ENCODE results near the gene MYMK.

Gene MYMK

DNA sequence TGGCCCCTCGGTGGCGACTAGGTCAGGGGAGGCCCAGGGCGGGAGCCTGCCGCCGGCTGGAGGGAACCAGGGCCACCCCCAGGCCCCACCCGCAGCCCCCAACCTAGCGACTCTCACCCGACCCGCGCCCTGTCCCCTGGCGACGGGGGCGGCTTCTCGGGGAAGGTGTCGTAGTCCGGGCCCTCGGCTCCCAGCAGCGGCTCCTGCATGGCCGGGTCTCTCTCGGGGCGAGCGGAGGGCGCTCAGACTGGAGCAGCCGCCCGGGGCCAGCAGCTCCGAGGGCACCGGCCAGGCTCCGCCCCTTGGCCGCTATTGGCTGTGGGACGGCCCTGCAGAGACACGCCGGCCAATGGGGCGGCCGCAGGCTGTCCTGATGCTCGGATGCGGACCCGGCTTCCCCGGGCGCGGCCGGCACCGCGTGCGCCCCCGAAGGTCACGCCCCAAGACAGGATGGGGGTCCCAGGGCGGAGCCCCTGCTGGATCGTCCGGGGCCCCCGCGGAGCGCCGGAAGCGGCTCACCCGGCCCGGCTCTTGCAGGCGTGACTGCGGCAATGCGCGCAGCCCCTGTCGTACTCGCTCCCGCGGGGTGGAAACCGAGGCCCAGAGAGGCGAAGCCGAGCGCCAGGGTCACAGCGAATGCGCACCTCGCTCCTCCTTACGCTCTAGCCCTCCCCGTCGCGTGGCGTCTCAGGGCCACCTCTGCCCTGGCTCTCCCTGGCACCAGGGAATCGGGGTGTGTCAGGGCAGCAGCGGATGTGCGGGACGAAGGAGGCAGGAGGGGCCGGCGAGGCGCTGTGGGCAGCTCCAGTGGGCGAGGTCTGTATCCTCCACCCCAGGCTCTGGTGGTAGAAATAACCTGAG is 45.7 kb downstream of the MYMK start, which contains the start of gene SLC2A6:
TSS of gene SLC2A6 (minus strand) at position 249 of the 861 bp plus-strand sequence. CDS start at position 209, 40 bp downstream.
- peak; percentile 62 for DNase-seq

DNA sequence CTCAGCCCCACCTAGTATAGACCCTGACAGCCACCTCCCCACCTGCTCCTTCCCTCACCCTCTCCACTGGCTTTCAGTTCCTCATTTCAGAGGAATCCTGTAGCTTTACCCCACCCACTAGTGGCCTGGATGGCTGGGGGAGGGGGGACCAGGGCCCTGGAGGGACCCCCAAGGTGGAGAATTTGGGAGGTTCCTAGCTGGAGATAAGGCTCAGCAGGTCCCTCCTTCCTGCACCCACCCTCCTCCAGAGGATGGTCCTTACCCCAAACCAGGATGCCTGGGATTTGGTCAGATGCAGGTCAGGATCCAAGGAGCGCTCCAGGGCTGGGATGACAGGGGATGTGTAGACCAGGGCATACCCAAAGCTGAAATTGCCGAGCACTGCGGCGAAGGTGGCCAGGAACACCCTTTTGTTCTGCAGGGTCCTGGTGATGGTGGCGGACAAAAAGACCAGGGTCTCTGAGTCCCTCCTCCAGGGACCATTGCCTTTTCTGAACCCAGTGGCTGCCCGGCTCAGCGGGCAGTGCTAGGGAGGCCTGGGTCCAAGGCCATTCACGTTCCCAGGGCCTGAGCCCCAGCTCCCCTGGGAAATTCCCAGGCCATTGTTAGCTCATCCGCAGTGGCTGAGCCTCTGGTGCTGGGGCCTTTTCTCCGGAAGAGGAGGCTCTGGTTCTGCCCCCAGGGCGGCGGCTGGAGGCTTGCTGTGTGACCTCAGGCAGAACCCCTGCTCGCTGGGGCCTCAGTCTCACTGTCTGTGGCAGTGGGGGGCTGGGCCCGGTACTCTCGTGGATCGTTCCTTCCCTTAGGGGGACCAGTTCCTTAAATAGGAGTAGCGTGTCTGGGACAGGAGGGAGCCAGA is 46.5 kb downstream of the MYMK start:
- DNase-seq: peak; percentile 56

DNA sequence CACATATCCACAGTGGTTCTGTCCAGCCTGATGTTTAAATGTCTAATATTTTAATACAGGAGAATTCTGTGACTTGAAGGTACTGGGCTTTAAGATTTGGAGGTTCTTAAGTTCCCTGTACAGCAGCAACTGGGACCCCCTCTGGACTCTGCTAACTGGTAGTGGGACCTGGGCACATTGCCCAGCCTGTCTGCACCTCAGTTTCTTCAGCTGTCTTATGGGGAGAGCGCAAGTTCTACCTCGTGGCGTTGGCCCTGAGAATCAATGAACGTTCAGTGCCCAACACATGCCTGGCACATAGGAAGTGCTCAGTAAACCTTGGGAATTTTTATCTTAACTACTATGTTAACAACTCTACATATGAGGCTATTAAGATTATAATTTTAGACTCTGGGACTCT is 47.3 kb downstream of the MYMK start:
- no peak for DNase-seq

DNA sequence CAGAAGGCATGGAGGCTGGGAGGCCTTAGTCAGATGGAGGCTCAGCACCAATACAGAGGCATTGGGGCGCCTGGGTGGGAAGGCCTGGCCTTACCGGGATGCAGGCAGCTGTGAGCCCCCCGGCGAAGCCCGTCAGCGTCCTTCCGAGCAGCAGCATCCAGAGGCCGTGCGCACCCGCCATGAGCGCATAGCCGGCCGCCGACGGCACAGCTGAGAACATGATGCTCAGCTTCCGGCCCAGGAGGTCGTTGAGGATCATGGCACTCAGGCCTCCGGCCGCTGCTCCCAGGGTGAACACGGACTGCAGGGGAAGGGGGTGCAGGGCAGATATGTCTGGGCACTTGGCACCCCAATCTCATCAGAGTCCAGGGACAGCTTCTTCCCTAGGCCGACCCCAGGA is 47.8 kb downstream of the MYMK start:
- DNase-seq: no peak

DNA sequence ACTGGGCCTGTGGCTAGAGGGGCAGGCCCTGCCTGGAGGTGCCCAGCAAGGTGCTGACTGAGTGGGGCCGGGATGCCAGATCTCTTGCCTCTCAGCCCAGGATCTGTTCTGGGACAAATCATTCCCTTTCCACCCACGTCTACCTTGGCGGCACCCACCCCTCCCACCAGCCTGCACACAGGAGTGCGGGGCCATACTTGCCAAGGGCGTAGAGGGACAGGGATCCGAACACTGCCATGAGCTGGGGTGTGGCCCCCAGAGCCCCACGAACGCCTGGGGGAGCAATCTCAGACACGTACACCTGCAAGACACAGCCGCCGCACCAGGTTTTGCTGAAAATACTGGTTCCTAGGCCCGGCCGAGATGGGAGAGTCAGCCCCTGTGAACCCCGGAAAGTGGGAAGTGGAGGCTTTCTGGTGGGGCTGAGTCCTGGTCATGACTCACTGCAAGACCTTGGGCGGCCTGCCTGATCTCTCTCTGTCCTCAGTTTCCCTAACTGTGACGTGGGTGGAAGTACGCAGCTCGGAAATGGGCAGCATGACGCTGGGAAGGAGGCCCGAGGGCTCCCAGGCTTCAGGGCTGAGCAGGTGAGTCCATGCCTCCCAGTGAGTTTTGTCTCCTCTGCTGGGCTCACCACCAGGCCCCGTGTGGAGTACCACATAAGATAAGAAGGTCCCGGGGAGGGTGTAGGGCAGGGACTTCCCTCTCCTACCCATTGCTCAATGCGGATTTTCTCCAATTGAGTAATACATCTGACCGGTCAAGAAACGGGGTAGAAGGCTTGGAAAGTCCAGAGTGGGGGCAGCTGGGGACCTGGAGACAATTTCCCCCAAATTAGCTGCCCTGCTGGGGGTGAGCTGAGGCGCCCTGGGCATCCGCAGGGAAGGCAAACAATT is 48.5 kb downstream of the MYMK start:
- DNase-seq: peak; percentile 66

GRCh38 chr9:133475292-133476012 is 49.3 kb downstream of the MYMK start:
- DNase-seq: no peak

DNA sequence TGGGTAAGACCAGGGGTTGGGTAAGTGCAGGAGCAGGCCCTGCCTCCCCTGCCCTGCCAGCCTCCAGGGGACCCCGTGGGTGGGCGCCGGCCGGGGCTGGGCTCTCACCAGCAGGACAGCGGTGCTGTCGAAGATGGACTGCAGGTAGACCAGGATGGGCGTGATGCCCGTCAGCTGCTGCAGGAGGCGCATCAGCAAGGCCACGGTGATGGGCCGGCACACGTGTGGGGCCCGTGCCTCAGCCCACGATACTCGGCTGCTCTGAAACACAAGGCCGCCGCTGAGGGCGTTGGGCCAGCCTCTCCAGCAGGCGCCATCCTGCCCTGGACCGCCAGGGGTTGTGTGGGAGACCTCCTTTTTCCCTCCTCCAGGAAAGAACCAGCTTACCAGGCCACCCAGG is 49.9 kb downstream of the MYMK start:
- no peak for DNase-seq

DNA sequence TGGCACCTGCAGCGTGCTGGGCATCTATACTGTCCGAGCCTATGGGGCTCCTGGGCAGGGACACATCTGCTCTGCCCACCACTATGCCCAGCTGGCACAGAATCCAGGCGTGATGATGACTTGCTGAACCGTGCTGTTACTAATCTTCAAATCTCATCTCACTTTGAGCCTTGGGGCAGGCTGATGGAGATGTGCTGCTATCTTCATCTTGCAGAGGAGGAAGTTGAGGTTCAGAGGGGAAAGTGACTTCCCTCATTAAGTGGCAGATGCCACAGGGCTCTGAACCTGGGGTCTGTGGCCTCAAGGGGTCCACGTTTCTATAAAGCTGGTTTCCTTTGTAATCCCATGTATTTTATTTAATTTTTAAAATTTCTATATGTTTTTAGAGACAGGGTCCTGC is 50.5 kb downstream of the MYMK start:
- DNase-seq: peak; percentile 73

DNA sequence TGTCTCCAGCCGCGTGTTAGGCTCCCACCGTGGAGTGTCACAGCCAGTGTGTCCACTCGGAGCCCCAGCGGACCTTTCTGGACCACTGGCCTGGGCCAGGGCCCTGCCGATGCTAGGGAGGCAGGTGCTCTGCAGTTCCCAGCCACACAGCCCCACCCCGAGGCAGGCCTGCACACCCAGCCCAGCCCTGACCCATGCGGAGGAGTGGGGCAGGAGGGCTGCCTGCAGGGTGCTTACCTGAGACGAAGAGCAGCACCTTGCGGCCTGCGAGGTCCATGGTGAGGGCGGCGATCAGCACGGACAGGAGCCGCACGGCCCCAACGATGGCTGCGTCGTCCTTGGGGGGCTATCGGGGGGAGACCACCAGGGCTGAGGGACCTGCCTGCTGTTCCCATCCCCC is 51.0 kb downstream of the MYMK start:
- DNase-seq: no peak

- no peak for DNase-seq
Measured at GRCh38 chr9:133472753-133473378, 51.9 kb downstream of the MYMK start.

GRCh38 chr9:133472277-133472645 is 52.5 kb downstream of the MYMK start:
- no peak for DNase-seq

DNA sequence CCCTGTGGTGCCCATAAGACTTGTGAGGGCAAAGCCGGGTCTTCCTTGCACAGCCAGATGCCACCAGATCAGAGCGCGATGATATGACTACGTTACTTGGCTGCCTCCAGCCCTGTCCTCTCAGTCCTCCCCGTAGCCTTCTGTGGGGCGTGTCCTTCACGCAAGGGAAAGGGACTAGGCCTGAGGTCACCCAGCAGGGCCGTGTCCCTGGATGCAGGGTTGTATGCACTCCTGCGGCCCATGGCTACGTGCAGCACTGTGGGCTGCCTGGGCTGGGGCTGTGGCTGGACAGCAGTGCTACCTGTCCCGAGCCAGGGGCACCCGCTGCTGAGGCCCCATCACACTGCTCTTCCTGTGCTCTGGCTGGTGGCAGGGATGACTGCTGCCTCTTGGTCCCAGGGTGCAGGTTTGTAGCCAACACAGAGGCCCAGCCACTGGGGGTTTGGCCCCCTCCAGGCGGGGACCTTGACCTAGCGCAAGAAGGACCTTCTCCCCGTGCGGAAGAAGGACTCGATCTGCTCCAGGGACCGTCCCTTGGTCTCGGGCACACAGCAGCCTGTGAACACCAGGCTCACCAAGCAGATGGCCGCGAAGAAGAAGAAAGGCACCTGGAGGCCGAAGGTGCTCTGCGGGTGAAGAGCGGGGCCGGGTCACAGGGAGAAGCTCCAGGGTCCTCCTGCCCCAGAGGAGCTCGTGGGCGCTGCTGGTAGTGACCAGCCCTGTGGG is 53.0 kb downstream of the MYMK start:
- no peak for DNase-seq

GRCh38 chr9:133470988-133471387 is 53.8 kb downstream of the MYMK start:
- DNase-seq: peak; percentile 44

DNA sequence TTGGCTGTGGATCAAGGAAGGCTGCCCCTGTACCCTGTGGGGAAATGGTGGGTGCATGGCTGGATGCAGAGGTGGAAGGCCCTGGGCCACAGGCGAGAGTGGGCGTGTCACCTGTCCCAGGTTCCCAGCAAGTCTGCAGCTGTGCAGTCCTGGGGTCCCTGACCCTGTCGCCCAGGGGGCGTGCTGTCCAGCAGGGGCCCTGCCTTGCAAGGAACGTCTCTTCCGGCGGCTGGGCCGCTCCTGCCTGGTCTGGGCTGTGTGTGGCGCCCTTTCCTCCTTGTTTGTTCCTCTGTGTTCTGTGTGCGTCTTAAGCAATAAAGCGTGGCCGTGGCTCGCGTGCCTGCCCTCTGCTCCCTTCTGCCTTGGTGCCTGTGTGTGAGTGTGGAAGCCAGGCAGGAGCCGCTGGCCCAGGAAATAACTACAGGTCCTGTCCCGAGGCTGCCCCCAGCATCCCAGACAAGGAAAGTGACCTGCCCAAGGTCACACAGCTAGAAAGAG is 54.3 kb downstream of the MYMK start:
- DNase-seq: peak; percentile 51

- no peak for DNase-seq
Measured at GRCh38 chr9:133468777-133469421, 55.9 kb downstream of the MYMK start.

DNA sequence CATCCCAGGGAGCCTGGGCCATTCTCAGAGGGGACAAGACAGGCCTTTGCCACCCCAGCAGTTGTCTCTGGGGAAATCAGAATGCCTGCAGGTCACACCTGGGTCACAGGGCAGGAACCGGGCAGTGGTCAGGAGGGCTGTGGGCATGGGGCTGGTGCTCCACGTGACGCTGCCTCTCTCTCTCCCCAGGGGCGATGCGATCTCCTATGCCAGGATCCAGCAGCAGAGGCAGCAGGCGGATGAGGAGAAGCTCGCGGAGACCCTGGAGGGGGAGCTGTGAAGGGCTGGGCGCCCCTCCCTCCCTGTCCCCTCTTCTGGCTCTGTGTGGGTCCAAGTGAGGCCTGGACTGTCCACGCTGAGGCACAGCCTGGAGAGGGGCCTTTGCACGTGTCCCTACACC is 56.4 kb downstream of the MYMK start:
- DNase-seq: no peak

DNA sequence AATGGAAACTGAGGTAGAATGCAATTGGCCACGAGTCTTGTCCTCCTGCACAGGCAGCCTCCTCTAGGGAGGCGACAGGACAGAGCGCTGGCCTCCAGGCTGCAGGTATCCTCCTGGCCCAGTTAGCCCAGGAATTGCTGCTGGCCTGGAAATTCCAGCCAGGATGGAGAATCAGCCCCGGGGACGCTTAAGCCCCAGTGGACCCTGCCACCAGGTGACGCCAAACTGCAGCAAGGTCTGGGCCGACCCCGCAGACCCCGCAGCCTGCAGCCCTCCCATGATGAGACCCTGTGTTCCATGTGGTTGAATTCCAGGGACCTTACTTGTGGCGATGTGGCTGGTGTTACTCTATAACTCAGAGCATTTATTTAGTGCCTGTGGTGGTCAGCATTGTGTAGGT is 57.7 kb downstream of the MYMK start:
- no peak for DNase-seq

DNA sequence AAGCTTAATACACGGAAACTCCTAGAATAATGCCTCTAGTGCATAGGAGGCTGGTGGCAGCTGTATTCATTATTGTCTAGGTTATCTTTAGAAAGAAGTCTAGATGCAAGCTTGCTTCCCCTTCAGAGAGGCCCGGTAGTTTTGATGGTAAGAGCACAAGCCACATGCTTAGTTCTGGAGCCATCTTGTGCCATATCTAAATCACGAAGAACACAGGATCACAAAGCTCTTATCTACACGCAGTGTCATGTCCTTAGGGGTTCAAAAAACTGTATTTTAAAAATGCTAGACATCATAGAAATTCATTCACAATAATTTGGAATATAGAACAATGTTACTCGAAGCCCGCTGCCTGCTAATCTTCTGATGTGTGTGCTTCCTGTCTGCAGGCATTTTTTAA is 58.8 kb downstream of the MYMK start:
- no peak for DNase-seq

DNA sequence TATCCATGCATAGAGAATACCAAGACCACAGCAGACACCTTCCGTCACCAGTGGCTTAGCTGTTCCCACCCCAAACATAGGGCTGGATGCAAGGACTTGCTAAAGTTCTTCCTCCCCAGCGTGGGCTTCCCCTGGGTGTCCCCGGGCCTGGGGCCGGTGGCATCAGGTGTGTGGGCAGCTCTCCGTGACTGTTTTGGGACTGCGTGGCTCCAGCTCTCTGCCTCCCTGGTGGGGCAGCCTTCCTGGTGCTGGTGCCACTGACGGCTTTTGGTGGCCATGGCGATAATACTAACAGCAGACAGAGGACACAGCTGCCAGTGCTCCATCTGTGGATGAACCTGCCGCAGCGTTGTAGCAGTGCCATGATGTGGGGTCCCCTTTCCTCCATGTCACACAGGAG is 60.1 kb downstream of the MYMK start:
- DNase-seq: no peak
